Neuron (in vitro differentiated cells): ENCODE results near the gene CARMIL1.

ENCODE experiments used
- H2AFZ ChIP-seq: one replicate; pipeline ENCODE4 v1.6.1; 2013; ENCODE audit warnings: low read depth, mild to moderate bottlenecking, inconsistent platforms, low read length, moderate library complexity
- H3K27me3 ChIP-seq: one replicate; pipeline ENCODE4 v1.6.1; 2013; ENCODE audit warnings: low read length; ENCODE audit not compliant: insufficient read depth
- H3K36me3 ChIP-seq: one replicate; pipeline ENCODE4 v1.6.1; 2013; ENCODE audit warnings: low read length; ENCODE audit not compliant: insufficient read depth
- H3K4me1 ChIP-seq: one replicate; pipeline ENCODE4 v1.6.1; 2013; ENCODE audit warnings: low read length; ENCODE audit not compliant: insufficient read depth
- H3K4me3 ChIP-seq: 2 replicates; pipeline ENCODE4 v1.5.1; 2013; ENCODE audit warnings: mild to moderate bottlenecking, low read length, moderate library complexity
- H3K9me3 ChIP-seq: one replicate; pipeline ENCODE4 v1.6.1; 2013; ENCODE audit warnings: low read length

Gene CARMIL1

DNA sequence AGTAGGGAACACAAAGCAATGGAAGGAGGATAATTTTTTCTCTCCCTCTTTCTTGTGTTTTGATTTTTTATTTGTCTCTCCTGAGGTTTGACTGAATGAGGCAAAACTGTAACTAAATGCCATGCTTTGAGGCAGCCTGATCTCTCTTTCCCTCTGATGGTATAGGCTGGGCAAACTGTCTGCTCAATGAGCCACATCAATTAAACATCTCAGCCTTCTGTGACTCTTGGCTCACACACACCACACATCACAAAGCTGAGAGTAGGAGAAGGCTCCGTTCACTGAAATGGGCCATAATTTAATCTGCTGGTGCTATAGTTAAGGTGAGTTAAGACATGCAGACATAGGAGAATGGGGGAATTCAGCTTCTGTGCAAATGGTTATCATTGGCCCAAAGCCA lies 344.7 kb downstream of the CARMIL1 start:
- Histone ChIP-seq H2AFZ (no peak overlapping the region), H3K36me3 (no peaks in the 10 kb centered on the region), H3K27me3 (no peaks in the 10 kb centered on the region), H3K4me3 (no peak overlapping the region), H3K4me1 (no peaks in the 10 kb centered on the region), H3K9me3 (no peaks in the 10 kb centered on the region)

- Histone ChIP-seq H3K4me1 (no peaks in the 10 kb centered on the region), H2AFZ (no peak overlapping the region), H3K27me3 (peaks cover 3% of the 10 kb centered on the region)
Measured at GRCh38 chr6:25627001-25627400, 347.8 kb downstream of the CARMIL1 start.

DNA sequence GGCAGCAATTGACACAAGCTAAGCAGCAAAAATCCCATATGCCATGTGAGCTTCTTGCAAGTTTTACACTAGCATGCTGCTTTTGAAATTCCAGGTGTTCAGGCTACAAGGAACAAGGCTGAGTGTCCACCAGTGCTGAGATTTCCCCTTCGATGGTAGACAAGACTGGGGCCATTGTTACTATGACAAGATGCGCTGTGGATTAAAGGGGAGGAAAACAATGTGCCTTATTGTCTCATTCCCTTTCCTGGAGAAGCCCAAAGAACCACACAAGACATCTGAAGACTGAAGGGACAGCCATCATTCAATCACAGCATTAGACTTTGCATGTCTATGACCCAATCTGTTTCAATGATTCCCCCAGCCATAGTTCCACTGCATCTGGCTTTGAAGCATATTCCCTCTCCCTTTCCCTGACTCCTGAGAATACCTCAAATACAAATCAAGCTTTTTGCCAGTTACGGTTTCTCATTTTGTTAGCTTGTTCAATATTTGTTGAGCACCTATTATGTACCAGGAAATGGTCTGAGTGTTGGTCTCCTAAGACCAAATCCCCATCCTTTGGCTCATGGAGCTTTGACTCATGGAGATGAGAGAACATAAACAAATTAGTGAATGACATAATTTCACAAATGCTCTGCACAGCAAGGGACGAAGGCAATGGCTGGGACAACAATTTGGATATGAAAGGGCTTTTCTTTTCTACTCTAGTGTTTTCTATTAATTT lies 349.5 kb downstream of the CARMIL1 start:
- Histone ChIP-seq H3K4me1 (no peaks in the 10 kb centered on the region), H3K4me3 (no peak overlapping the region), H2AFZ (no peak overlapping the region), H3K9me3 (no peaks in the 10 kb centered on the region), H3K36me3 (no peaks in the 10 kb centered on the region), H3K27me3 (peaks cover 3% of the 10 kb centered on the region)

More at GRCh38 chr6:25627001-25627400, 347.8 kb downstream of the CARMIL1 start:
- no peak overlapping the region for H3K4me3 ChIP-seq
- H3K9me3 ChIP-seq = no peaks in the 10 kb centered on the region
- H3K36me3 ChIP-seq = no peaks in the 10 kb centered on the region

GRCh38 chr6:25629198-25629576 lies 350.0 kb downstream of the CARMIL1 start:
- no peaks in the 10 kb centered on the region for H3K36me3 ChIP-seq

DNA sequence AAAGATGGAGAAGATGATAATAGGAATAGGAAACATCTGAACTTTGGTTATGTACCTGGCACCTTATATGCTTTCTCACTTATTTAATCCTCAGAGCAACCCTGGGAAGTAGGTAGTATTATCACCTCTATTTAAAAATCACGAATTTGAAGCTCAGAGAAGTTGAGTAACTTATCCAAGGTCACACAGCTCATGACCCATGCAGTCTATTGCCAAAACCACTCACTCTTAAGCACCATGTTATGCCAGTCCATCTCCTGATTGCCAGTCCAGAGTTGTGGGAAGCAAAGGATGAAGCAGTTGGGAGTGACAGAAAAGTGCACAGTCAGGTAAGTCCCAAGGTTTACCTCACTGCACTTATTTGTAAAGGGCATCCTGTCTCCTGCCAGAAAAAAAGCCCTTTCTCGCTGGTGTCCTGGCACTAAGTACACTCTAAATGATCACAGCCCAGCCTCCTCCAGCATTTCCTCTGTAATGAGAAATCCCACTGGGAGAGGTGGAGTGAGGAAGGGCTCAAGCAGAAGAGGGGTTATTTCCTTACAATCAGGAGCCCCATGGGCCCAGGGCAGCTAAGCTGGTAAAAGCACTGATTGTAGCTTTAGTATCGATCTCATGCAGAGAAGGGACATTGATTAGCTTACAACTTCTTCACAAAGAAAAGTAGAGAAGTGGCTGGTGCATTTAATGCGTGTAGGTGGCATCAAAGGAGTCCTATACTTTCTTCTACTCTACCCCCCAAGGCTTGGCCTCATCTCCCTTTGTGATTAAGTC lies 351.5 kb downstream of the CARMIL1 start:
- no peaks in the 10 kb centered on the region for H3K9me3 ChIP-seq
- no peak overlapping the region for H2AFZ ChIP-seq
- H3K36me3 ChIP-seq = no peaks in the 10 kb centered on the region
- H3K4me3 ChIP-seq = no peak overlapping the region
- H3K4me1 ChIP-seq = no peaks in the 10 kb centered on the region
- H3K27me3 ChIP-seq = peaks cover 8% of the 10 kb centered on the region

More at GRCh38 chr6:25629198-25629576, 350.0 kb downstream of the CARMIL1 start:
- Histone ChIP-seq H3K4me1 (no peaks in the 10 kb centered on the region), H3K9me3 (no peaks in the 10 kb centered on the region), H2AFZ (no peak overlapping the region), H3K27me3 (peaks cover 3% of the 10 kb centered on the region), H3K4me3 (no peak overlapping the region)

DNA sequence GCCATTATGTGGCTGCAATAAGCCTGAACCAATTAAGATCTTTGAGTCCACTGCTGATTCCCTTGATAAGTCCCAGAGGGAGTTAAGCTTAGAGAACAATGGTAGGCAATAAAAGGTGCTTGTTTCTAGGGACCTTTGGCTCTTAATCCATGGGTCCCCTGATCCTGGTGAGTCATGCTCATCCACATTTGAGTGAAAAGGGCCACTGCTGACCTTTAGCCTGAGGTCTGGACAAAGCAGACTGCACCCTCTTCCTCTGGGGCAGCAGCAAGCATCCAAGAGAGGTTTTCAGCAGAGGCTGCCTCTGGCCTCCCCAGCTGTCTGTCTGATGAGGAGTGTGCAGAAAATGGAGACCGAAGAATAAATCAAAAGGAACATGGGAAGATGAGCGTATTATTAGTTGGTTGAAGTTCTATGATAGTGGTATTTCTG lies 356.7 kb downstream of the CARMIL1 start:
- H3K4me3 ChIP-seq = no peak overlapping the region
- H3K9me3 ChIP-seq = no peaks in the 10 kb centered on the region
- no peaks in the 10 kb centered on the region for H3K4me1 ChIP-seq
- H3K36me3 ChIP-seq = no peaks in the 10 kb centered on the region
- H3K27me3 ChIP-seq = peaks cover 11% of the 10 kb centered on the region
- H2AFZ ChIP-seq = no peak overlapping the region

DNA sequence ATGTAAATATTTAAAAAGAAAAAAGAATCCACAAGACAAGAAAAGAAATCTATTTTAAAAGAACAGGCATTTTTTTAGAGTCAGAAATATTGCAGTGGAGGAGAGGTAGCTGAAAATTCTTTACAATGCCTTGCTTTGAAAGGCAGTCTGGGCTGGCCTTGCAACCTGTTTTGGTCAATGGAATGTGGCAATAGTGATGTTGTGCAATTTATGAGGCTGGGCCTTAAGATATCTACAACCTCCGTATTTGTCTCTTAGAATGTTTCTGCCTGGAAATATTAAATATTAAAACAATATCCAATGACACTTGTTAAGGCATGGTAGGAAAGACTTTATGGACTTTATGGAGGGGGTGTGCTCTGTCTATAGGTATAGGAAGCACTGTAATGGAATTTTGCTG lies 358.0 kb downstream of the CARMIL1 start:
- Histone ChIP-seq H3K9me3 (no peaks in the 10 kb centered on the region), H2AFZ (no peak overlapping the region), H3K4me1 (no peaks in the 10 kb centered on the region), H3K4me3 (no peak overlapping the region), H3K27me3 (peaks cover 9% of the 10 kb centered on the region), H3K36me3 (no peaks in the 10 kb centered on the region)

DNA sequence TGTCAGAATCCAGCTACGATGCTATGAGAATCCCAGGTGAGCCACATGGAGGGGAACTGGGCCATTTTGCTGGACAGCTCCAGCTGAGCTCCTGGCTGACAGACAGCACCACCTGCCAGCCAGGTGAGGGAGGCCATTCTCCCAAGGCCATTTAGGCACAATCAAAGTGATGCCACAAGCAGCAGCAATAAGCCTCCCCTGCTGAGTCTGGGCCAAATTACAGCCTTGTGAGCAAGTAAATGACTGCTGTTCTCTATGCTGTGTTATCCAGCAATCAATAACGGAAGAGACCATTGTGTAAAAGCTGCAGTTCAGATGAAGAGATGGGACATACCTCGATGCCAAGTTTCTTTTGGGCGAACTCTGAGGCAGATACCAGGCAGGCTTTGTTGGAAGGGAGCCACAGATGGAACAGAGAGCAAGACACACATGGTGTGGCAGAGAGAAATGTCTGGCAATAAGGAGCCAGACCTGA lies 358.8 kb downstream of the CARMIL1 start:
- Histone ChIP-seq H3K4me3 (no peak overlapping the region), H3K36me3 (no peaks in the 10 kb centered on the region), H3K4me1 (no peaks in the 10 kb centered on the region), H3K27me3 (peaks cover 9% of the 10 kb centered on the region), H2AFZ (no peak overlapping the region), H3K9me3 (no peaks in the 10 kb centered on the region)

DNA sequence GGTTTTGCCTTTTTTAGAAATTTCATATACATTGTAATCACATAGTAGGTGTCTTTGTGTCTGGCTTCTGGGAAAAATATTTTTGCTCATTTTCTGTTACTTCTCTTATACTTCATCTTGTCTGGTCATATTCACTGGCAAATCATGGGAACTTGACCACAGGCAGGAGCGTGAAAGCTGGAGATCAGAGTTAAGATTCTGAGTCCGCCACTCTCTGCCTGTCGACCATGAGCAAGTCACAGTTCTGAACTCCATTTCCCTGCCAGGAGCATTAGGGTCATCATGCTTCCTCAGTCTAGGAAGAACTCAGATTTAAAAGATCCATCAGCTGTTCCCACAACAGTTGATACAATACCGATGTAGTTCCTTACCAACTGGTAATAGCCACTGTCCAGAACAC lies 360.5 kb downstream of the CARMIL1 start:
- H2AFZ ChIP-seq = no peak overlapping the region
- H3K27me3 ChIP-seq = peaks cover 6% of the 10 kb centered on the region
- no peaks in the 10 kb centered on the region for H3K9me3 ChIP-seq
- no peak overlapping the region for H3K4me3 ChIP-seq
- H3K4me1 ChIP-seq = no peaks in the 10 kb centered on the region
- no peaks in the 10 kb centered on the region for H3K36me3 ChIP-seq

- Histone ChIP-seq H3K4me1 (no peaks in the 10 kb centered on the region), H2AFZ (no peak overlapping the region), H3K27me3 (peaks cover 5% of the 10 kb centered on the region)
Measured at GRCh38 chr6:25640446-25640845, 361.3 kb downstream of the CARMIL1 start.

GRCh38 chr6:25640891-25641290 lies 361.7 kb downstream of the CARMIL1 start:
- H3K27me3 ChIP-seq = peaks cover 5% of the 10 kb centered on the region
- H3K4me1 ChIP-seq = no peaks in the 10 kb centered on the region
- H3K9me3 ChIP-seq = no peaks in the 10 kb centered on the region
- H2AFZ ChIP-seq = no peak overlapping the region
- H3K36me3 ChIP-seq = no peaks in the 10 kb centered on the region
- no peak overlapping the region for H3K4me3 ChIP-seq

More at GRCh38 chr6:25640446-25640845, 361.3 kb downstream of the CARMIL1 start:
- no peaks in the 10 kb centered on the region for H3K9me3 ChIP-seq
- no peaks in the 10 kb centered on the region for H3K36me3 ChIP-seq
- H3K4me3 ChIP-seq = no peak overlapping the region

DNA sequence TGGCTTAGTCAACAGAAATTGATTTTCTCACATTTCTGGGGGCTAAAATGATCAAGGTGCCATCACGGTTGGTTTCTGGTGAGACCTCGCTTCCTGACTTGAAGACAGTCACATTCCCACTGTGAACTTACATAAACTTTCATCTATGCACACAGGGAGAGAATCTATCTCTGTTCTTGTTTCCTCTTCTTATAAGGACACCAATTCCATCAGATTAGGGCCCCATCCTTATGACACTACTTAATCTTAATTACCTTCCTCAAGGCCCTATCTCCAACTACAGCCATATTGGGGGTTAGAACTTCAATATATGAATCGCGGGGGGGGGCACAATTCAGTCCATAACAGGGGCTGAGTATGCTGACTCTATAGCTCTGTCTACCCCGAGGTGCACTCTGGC lies 362.2 kb downstream of the CARMIL1 start:
- Histone ChIP-seq H3K36me3 (no peaks in the 10 kb centered on the region), H2AFZ (no peak overlapping the region), H3K4me3 (no peak overlapping the region), H3K27me3 (peaks cover 5% of the 10 kb centered on the region), H3K4me1 (no peaks in the 10 kb centered on the region), H3K9me3 (no peaks in the 10 kb centered on the region)

GRCh38 chr6:25641940-25642666 lies 362.9 kb downstream of the CARMIL1 start:
- no peaks in the 10 kb centered on the region for H3K9me3 ChIP-seq
- no peak overlapping the region for H3K4me3 ChIP-seq
- no peaks in the 10 kb centered on the region for H3K4me1 ChIP-seq
- H3K27me3 ChIP-seq = peaks cover 5% of the 10 kb centered on the region
- H2AFZ ChIP-seq = no peak overlapping the region
- no peaks in the 10 kb centered on the region for H3K36me3 ChIP-seq
